HG03558 (cell line): ENCODE data around the gene GLB1L.
A peak's percentile ranks its signal among the peaks of the same experiment; 100 is the strongest.
"Not testable (repeated sequence)": the region's sequence is repeated elsewhere in the genome, so short reads cannot be mapped to it uniquely, and the experiment has no call there.

Experiments used
- ATAC-seq: cut with Tn5 transposase; IDR thresholded peaks from one replicate; pipeline ENCODE4 v1.9.1; 2021; ENCODE audit warnings: moderate number of reproducible peaks; ENCODE audit not compliant: unreplicated experiment; ENCODE audit errors: extremely low read depth

GLB1L gene

DNA sequence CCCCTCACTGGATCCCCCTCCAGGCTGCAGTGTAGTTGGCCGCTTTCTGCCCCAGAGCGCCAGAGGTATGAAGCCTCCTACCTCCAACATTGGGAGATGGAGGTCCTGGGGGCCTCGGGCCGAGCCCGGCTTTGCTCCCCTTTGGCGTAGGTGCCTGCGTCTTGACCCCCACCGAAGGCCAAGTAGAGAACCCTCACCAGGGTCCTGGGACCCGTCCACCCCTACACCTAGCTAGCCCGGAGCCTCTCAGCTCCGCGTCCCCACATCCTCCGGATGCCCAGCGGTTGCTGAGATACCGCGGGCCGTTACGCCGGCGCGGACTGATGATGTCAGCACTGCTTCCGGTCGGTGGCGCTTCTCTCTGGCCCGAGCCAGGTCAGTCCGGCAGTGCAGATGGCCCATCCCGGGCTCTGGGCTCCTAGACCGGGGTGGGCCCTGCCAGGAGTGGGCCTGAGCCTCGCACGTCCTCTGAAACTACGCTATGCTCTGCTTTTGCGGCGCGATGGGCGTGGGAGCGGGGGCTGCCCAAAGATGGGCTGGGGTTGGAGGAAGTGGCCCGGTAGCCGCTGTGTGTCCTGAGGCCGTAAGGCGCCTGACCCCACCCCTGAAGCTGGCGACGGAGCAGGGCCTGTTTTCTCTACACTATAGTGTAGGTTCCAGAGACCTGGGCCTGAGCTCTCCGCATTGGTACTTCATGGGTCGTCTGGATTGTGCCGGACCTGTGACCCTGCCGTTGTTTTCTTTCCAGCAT is at the start of gene GLB1L, which contains the start of gene STK16:
Gene GLB1L (minus strand): TSS at position 297 of the 751 bp plus-strand sequence. CDS start 1,871 bp downstream, outside the sequence.
Gene STK16 (plus strand): TSS at position 332 of the 751 bp plus-strand sequence. CDS start 521 bp downstream, outside the sequence.
- ATAC-seq = peak; percentile 41

DNA sequence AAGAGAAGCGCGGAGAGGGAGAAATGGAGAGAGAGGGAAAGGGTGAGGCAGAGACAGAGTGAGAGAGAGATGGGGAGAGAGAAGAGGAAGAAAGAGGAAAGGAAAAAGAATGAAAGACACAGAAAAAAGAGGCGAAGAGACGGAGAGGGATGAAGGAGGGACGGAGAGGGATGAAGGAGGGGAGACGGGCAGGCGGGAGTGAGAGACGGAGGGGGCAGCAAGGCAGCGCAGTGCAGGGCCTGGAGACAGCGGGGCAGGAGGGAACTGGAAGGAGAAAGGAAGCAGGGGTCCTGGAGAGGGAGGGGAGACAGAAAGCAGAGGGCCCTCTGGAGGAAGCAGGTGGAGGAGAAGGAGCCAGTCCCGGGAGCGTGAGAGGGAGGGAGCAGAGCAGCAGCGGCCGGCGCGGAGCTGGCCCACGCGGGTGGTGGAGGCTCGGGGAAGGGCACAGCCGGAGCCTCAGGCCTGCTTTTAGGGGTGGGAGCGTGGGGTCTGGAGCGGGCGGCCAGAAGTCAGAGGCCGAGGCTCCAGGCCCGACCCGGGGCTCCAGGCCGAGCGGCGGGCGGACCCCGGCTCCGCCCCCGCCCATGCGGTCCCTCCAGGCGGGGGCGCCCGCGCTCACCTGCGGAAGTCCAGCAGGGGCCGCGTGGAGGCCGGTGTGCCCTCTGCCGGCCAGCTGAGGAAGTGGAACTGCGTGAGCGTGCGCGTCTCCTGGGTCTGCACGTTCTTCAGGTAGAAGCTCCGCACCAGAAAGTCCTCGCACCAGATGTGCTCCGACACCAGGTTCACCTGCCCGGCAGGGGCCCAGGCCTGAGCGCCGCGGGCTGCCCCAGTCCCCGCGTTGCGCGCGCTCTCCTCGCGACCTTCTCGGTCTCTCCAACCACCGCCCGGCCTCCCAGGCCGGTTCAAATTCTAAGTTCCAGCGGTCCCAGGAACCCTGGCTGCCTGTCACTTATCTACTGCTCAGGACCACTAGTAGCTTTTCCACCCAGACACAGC is 49.4 kb upstream of the GLB1L start:
- peak; percentile 84 for ATAC-seq

DNA sequence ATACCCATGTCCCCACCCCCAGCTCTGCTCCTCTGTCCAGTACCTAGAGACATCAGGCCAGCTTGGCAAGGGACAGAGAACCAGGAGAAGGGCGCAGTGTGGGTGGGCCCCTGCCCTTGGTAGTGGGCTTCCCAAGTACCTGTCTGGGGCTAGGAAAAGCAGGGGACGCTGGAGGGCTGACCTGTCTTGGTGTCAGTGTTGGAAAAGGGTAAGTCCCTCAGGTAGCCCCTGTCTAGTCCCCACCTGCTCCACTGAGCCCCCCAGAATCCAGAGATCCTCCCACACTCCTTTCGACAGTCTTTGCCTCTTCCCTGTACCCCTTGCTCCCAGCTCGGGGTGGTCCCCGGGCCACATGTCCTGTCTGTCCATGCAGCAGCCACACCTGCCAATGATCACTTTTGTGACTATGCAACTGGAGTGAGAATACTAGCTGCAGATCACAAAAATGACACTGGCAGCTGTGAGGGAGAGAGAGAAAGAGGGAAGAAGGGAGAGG is 48.5 kb upstream of the GLB1L start:
- ATAC-seq = no peak

DNA sequence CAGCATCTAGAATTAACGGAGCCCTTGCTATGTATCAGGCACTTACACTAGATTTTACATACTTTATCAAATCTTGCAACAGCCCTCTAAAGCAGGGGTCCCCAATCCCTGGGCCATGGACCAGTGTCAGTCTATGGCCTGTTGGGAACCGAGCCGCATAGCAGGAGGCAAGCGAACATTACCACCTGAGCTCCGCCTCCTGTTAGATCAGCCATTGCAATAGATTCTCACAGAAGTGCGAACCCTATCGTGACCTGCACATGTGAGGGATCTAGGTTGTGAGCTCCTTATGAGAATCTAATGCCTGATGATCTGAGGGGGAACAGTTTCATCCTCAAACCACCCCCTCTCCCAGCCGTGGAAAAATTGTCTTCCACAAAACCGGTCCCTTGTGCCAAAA is 47.4 kb upstream of the GLB1L start:
- no peak for ATAC-seq

DNA sequence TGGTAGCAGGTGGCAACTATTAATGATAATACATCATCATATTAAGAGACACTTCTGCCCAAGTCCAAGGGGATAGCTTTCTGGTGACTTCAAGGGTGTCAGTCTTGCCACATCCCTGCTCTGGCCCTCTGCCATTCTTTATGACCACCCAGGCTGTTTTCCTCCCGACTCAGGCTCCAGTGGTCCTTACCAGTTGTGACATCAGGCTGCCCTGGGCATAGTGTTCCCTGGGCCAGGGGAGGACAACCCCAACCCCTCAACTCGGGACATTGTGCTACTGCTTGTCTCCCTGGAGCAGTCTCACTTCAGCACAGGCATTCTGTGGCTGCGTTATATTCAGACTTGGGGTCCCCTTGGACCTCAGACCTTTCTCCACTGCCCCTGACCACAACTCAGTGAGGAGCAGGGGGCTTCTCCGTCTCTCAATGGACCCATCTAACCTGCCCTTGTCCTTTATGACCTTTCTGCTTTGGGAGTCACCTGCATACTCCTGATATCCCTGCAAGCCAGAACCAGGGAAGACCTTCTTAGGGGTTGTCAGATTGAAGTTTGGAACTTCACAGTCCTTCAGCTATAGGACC is 46.8 kb upstream of the GLB1L start:
- ATAC-seq = no peak

DNA sequence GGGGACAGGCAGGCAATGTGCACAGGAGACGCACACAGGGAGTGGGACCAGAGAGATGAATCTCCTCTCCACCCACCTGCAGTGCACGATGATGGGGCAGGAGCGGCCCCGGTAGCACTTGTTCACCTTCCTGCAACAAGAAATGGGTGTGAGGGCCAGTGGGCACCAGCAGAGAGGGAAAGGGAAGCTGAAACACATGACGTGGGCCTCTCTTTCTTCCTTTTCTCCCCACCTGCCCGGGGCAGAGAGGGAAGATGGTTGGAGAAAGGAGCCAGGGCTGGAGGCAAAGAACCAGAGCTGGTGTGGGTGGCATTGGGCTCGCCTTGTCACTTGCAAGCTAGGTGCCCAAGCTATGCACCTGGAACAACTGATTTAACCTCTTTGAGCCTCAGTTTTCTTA is 46.1 kb upstream of the GLB1L start:
- ATAC-seq = no peak

DNA sequence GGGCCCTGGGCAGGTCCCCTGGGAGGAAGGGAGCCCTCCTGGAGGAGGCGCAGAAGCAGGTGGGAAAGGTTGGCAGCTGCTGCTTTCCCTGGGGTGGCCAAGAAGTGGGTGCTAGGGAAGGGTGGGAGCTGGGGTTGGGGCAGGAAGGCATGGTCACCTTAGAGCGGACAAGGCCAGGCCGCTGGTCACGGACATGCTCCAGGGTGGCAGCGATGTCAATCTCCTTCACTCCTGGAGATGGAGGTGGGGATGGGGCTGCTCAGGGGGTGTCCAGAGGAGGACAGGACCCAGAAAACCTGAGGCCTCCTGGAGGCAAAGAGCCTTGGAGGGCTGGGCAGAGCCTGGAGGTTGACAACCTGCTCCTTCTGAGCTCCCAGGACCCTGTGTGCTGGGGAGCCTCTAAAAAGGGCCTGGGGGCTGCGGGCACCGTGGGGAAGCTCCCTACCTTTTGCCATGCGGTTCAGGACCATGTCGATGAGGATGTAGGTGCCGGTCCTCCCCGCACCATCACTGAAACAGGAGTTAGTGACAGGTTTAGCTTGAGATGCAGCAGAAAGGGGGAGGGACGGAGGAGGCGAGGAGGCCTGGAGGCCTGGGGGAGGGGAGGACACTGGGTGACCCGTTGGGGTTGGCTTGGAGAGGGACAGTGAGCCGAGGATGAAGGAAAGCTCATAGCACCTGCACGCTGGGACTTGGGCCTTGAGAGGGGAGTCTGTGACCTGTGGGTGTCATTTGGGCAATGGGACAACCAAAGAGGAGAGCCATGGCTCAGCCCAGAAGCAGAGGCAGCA is 45.3 kb upstream of the GLB1L start:
- no peak for ATAC-seq

DNA sequence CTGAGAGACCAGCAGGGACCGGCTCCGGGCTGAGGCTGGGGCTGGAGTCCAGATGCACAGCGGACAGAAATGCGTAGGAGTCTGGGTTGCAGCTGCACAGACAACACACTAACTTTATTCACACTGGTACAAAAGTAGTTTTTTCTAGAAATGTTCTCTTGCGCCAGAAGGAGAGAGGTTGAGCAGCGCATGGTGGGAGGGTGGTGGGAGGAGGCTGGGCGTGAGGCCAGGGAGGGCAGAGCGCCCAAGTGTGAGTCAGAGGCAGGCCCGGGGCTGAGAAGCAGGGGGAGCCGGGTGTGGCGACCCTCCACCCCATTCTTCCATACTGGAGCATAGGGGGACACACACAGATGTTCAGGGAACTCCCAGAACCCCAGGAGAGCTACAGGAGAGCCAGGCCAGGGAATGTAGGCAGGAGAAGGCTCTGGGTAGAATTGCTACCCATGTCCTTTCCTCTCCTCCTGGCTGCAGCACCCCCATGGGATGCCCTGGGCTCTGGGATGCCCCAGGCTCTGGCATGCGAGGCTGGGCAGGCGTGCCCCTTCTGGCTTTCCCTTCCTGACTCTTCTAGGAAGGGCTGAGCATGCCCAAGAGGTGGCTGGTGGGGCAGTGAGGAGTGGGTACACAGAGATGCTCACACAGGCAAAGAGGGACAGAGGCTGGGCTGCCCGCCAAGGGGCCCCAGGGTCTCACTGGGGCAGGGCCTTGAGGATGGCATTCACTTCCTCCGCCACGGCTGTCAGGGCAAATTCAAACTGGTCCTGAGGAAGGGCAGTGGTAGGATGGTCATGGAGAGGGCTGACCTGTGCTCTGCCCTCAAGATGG is 44.5 kb upstream of the GLB1L start:
- ATAC-seq = no peak

DNA sequence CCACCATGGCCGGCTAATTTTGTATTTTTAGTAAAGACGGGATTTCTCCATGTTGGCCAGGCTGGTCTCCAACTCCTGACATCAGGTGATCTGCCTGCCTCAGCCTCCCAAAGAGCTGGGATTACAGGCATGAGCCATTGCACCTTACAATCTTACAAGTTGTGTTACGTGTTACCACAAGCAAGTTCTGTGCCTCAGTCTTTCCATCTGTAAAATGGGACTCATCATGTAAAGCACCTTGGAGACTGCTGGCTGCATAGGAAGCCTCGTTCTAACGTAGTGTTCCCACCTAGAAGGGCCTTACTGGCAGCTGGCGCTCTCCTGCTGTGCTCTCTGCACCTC is 43.9 kb upstream of the GLB1L start:
- ATAC-seq = no peak

DNA sequence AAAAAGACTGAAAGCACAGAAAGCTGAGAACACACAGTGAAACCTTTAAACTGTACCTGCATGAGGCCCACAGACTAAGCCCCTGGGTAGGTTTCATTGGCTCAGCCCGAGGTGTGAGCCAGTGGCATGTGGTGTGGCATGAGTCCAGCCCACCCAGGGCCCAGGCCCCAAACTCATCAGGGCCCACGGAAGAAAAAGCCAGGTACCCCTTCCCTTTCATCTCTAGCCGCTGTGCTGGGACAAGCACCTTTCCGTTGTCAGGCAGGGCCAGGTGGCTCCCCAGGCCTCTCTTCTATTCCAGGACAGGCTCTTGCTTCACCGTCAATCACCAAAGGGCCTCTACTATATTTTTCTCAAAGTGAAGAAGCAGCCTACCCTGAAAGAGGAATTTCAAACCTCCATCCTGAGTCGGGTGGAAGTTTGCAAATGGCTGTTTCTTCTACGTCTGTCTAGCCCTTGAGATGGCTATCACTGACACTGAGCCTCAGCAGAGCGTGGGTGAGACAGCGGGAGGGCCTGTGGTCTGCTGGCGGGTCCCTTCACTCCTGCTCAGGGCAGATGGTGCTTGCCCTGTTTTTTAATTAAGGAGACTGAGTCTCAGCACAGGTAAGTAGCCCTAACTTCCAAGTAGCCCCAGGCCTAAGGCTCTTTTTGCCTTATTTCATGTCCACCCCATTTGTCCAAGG is 42.5 kb upstream of the GLB1L start:
- ATAC-seq = no peak

DNA sequence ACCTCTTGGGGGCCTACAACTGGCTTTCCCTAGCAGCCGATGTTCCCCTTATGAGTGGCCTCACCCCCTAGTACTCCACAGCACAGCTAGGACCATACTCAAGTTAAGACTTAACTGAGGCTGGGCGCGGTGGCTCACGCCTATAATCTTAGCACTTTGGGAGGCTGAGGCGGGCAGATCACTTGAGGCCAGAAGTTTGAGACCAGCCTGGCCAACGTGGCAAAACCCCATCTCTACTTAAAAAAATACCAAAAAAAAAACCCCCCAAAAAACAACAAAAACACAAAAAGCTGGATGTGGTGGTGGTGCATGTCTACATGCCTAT is 41.8 kb upstream of the GLB1L start:
- not testable (repeated sequence) for ATAC-seq

DNA sequence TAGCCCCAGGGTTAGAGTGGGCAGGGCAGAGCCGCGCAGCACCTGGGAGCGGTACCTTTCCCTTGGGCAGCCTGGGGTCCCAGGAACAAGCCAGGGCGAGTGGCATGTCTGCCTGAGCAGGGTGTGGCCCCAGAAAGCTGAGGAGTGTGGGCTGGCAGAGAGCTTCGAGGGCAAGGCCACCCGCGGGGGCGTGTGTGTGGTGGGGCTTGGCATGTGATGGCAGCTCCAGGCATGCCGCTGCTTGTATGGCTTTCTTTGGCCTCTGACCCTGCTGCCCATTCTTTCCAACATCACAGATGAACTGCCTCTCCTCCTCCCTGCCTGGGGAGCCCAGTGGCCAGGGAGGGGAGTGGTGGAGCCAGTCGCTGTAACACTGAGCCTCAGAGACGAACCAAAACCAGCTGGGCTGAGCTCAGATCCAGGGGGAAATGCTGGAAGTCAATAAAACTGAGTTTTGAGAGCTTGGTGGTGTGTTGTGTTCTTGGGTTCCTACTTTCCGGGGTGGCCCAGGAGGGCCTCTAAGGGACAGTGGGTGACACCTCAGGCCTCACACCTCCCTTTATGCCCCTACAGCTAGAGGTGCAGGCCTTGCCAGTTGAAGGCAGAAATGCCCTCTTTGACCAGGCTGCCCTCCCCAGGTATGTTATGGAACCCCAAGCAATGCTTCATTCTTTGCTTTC is 41.3 kb upstream of the GLB1L start:
- no peak for ATAC-seq

DNA sequence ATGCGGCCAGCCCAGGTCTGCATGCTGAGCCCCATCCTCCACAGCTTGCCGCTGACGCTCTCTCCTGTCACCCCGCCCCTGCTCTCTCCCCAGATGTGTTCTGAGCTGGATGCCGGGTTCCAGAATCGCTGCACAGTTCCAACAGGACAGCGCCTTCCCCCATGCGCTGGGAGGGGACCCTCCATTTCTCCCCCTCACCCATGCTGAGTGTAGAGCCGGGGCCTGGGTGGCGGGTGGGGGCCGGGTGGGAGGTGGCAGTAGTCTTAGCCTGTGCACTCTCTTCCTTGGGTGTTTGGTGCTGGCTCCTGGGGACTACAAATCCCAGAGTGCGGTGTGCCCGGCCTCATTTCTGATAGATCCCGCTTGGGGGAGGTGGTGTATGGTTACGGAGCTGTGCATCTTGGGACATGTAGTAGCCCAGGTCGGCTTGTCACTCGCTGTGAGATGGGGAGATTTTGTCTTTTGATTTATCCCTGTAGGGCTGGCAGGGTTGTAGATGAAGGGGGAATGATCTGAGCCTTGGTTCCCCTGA is 40.7 kb upstream of the GLB1L start:
- no peak for ATAC-seq

DNA sequence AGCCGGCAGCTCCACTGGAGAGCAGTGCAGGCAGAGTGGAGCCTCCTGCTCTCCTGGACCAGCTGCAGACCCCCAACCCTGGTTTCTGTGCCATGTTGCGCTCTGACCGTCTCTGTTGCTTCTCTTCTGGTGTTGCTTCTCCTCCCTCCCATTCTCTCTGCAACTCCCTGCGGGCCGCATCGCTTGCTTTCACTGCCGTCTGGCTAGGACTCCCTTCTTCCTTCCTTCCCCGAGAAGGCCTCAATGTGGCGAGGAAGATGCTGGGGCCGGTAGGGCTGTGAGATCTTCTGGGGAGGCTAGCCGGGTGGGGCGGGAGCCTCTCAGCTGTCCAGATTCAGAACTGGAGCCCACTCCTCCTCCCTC is 40.1 kb upstream of the GLB1L start:
- no peak for ATAC-seq

DNA sequence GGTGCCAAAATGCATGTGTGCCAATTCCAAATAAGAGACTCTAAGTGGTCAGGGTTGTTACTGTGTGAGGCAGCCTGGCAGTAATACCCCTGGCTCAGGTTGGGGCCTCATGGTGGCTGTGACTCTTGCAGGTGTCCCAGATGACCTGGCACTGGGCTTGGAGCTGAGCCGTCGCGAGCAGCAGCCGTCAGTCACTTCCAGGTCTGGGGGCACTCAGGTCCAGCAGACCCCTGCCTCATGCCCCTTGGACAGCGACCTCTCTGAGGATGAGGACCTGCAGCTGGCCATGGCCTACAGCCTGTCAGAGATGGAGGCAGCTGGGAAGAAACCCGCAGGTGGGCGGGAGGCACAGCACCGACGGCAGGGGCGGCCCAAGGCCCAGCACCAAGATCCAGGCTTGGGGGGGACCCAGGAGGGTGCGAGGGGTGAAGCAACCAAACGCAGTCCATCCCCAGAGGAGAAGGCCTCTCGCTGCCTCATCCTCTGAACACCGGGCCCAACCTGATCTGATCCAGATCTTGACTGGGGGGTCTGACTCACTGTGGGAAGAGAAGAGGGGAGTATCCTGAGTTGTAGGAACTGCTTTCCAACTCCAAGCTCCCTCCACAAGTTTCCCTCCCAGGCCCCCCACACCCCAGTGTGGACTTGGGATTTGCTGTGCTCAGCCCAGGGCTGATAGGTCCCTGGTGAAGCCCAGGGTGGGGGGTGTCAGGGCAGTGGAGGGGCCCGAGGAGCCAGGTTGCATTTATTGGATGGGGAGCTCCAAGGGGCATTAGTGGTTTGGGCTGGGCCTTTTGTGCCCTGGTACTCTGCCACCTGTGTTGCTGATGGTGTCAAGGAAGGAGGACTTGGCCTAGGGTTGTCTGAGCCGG is 39.5 kb upstream of the GLB1L start:
- ATAC-seq = no peak

DNA sequence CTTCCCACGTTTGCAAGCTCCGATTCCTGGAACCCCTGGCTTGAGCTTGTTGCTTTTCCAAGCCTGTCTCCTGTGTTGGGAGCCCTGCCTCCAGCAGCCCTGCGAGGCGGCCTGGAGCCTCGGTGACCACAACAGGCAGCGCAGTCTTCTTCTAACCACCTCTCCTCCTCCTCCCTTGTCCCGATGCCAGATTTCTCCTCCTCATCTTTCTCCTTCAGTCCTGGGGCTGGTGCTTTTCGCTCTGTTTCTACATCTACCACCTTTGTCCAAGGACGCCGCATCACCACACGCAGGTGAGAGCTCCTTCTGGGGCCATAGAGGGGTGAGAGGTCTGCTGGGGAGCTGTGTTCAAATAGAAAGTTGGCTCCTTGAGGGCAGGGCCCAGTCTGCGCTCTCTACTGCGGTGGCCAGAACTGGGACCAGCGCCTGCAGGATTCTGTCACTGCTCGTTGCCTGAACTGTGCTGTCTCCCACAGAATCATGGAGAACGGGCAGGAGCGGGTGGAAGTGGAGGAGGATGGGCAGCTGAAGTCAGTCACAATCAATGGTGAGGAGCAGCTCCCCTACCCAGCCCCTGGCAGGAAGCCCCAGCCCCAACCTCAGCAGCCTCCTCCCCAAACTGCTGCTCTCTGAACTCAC is 37.8 kb upstream of the GLB1L start:
- no peak for ATAC-seq

DNA sequence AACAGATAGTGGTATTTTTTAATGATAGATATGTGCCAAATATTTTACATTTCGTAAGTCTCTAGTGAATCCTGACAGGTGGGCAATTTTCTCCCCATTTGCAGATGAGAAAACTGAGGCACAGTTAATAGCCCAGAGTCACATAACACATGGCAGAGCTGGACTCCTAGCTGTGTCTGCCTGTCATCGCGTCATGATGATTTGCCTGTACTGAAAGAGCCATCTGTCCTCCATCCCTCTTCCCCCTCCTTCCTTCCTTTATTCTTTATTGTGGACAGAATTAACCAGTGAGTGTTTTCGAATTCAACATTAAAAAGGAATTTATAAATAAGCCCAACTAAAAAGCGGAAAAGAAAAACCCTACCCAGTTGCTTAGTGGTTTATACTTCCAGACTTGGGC is 37.1 kb upstream of the GLB1L start:
- no peak for ATAC-seq
